GM21576 (cell line): Measurements from ENCODE around the gene RGSL1.

Source experiments
- ATAC-seq: cut with Tn5 transposase; IDR thresholded peaks from one replicate; pipeline ENCODE4 v1.9.1; 2021; ENCODE audit warnings: mild to moderate bottlenecking, moderate library complexity; ENCODE audit not compliant: unreplicated experiment

The RGSL1 gene

DNA sequence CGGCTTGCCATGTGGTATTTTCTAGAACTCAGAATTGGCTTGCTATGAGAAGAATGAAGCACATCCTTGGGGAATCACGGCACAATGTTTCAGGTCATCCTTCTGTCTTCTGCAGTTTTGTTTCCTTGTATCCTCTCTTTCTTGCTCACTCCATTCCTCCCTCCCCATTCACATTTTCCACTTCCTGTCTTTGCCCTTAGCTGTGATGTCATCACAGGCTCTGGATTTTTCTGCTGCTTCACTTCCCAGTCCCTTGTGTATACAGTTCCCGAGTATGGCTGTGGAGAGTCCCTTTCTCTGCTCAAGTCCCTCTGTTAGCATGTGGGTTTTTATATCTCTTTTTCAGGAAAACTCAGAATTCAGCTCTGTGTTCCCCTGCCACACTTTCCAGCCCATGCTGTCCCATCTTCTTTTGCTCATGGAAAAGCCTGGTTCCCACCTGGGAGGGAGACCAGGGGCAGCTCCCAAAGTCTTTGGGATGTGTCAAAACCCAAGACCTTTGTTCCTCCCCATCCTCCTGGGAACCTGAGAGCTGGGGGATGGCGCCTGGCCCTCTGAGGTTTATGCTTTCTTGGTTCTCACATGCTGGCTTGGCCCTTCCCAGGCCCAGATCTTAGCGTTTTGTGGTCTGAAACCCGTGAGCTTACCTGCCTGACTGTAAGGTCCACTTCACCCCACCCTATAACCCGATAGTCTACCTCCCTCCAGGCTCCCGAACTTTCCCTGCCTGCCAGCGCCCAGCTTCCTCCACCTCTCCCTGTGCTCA is 159.1 kb downstream of the RGSL1 start:
- ATAC-seq = no peak
